NB4 (cell line): ENCODE results near the gene LACTB.

Experiments
- DNase-seq: peaks from one replicate; pipeline ENCODE4 v3.0.0; 2010; ENCODE audit warnings: low read depth
- H3K4me3 ChIP-seq: one replicate; pipeline ENCODE4 v1.5.1; 2011; ENCODE audit warnings: mild to moderate bottlenecking, low read depth, low read length, moderate library complexity
- CTCF ChIP-seq: IDR thresholded peaks from one replicate; pipeline ENCODE4 v1.5.1; 2012; ENCODE audit warnings: low read depth, low read length
- MAX ChIP-seq: IDR thresholded peaks from 2 replicates; pipeline ENCODE4 v1.6.1; 2011; ENCODE audit warnings: low read depth, low read length
- MYC ChIP-seq: IDR thresholded peaks from 2 replicates; pipeline ENCODE4 v1.6.1; 2011; ENCODE audit warnings: low read depth, low read length
- POLR2A ChIP-seq: IDR thresholded peaks from 2 replicates; pipeline ENCODE4 v1.6.1; 2011; ENCODE audit warnings: mild to moderate bottlenecking; ENCODE audit not compliant: insufficient read length; ENCODE audit errors: extremely low read depth

Gene LACTB

GRCh38 chr15:63111481-63111880, 10.2 kb upstream of the LACTB start:
- DNase-seq, result peak; percentile 22
- no peak overlapping the region for H3K4me3 ChIP-seq
- TF ChIP-seq CTCF (no peak), POLR2A (no peak), MAX (no peak), MYC (no peak)

- TF ChIP-seq MYC (no peak), MAX (no peak), POLR2A (no peak), CTCF (no peak)
- DNase-seq, result no peak
Observed at GRCh38 chr15:63112871-63113270, 8.8 kb upstream of the LACTB start.

GRCh38 chr15:63114465-63114864, 7.2 kb upstream of the LACTB start:
- H3K4me3 ChIP-seq, result no peak overlapping the region
- TF ChIP-seq MAX, result no peak
- TF ChIP-seq CTCF, result no peak
- no peak for TF ChIP-seq MYC
- TF ChIP-seq POLR2A, result no peak
- DNase-seq, result no peak

More at GRCh38 chr15:63112871-63113270, 8.8 kb upstream of the LACTB start:
- no peak overlapping the region for H3K4me3 ChIP-seq

- DNase-seq, result no peak
- no peak overlapping the region for H3K4me3 ChIP-seq
- no peak for TF ChIP-seq POLR2A
Observed at GRCh38 chr15:63118854-63119253, 2.8 kb upstream of the LACTB start.

- TF ChIP-seq MYC (0 out of 2 replicates have a peak, but pooled peaks have one; percentile 40), POLR2A (no peak), CTCF (no peak), MAX (peak; percentile 57)
- peak; percentile 84 for DNase-seq
- H3K4me3 ChIP-seq, result peak overlapping the region; percentile 66
Observed at GRCh38 chr15:63122002-63122875, 578 bp downstream of the LACTB start.

- no peak for DNase-seq
- no peak overlapping the region for H3K4me3 ChIP-seq
- no peak for TF ChIP-seq MAX
- no peak for TF ChIP-seq CTCF
- TF ChIP-seq MYC, result no peak
Observed at GRCh38 chr15:63124506-63124905, 2.8 kb downstream of the LACTB start.
